GM10266 (cell line): ENCODE results near the gene EIF4E2.

ENCODE experiments used
- DNase-seq: peaks from one replicate; pipeline ENCODE4 v3.0.0; 2012; ENCODE audit errors: extremely low spot score
- TF ChIP-seq, protein P1 (sequence below): IDR thresholded peaks from 2 replicates; pipeline ENCODE4 v1.5.1; 2012; ENCODE audit warnings: mild to moderate bottlenecking, low read depth; ENCODE audit not compliant: control insufficient read depth, insufficient read depth; ENCODE audit errors: missing control alignments

The EIF4E2 gene

DNA sequence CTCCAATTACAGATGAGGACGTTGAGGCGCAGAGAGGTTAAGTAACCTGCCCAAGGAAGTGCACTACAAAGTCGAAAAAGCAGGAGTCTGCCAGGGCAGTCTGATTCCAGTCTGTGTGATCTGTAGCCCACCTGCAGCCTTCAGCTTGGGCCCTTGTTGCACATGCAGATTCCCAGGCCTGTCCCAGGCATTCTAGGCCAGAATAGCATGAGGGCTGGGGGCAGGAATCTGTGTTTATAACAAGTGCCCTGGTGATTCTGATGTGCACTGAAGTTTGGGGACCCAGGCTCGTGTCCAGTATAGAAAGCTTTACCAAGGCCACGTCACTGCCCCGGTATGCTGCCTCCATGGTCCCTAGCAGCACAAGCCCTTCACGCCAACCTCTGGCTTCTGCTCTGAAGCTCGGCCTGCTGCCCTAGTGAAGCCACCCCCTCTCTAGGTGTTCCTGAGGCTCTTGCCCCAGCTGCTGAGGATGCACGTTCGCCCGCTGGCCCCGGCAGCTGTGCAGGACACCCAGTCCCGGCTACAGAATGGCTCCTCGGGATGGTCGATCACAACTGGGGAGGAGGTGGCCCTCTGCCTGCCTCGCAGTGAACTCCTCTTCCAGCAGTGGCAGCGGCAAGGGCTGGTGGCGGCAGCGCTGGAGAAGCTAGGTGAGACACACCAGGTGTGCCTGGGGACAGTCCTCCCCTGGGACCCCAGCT lies 6.4 kb upstream of the EIF4E2 start:
- TF ChIP-seq, protein P1, sequence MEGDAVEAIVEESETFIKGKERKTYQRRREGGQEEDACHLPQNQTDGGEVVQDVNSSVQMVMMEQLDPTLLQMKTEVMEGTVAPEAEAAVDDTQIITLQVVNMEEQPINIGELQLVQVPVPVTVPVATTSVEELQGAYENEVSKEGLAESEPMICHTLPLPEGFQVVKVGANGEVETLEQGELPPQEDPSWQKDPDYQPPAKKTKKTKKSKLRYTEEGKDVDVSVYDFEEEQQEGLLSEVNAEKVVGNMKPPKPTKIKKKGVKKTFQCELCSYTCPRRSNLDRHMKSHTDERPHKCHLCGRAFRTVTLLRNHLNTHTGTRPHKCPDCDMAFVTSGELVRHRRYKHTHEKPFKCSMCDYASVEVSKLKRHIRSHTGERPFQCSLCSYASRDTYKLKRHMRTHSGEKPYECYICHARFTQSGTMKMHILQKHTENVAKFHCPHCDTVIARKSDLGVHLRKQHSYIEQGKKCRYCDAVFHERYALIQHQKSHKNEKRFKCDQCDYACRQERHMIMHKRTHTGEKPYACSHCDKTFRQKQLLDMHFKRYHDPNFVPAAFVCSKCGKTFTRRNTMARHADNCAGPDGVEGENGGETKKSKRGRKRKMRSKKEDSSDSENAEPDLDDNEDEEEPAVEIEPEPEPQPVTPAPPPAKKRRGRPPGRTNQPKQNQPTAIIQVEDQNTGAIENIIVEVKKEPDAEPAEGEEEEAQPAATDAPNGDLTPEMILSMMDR, result no peak
- DNase-seq, result no peak

DNA sequence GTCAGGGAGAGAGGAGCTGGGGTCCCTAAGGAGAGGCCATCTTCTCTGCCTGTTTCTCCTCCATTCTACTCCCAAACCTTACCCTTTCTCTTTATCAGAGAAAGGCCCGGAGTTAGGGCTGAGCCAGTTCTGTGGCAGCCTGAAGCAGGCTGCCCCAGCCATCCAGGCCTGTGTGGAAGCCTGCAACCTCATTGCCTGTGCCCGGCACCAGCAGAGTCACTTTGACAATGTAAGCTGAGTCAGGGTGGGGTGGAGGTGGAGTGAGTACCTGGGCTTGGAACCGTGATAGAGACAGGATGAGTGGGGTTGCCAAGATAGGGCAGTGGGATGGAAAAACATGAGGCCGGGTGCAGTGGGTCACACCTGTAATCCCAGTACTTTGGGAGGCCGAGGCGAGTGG lies 5.8 kb upstream of the EIF4E2 start:
- no peak for DNase-seq
- TF ChIP-seq, protein P1, result no peak

DNA sequence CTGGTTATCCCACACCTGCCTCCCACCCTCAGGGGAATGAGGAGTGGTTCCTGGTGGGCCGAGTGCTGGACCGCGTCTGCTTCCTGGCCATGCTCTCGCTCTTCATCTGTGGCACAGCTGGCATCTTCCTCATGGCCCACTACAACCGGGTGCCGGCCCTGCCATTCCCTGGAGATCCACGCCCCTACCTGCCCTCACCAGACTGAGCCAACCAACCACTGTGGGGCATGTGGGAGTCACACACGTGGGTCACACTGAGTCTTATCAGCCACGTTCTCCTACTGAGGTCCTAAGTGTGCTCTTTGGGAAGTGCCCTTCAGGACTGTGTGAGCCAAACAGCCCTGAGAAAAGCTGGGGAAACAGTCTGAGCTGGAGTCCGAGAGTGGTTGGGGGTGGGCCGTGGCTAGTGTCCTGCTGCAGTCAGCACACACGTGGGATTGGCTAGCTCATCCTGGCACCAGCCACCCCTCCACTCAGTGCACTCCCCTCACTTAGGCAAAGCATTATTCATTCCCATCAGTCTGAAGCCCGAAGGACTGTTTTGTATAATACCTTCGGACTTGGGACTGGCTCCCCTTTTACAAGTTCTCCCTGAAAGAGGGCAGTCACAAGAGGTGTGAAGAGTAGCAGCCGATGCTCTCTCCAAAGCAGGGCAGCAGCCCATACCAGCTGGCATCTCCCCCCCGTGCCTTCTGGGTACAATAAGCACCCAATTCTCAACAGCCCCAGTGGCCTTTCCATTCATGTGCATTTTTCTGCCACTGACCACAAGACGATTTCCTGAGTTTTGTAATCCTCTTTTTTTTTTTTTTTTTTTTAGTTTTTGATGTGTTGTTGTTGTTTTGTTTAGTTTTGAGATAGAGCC lies 4.7 kb upstream of the EIF4E2 start:
- no peak for DNase-seq
- TF ChIP-seq, protein P1, result no peak

DNA sequence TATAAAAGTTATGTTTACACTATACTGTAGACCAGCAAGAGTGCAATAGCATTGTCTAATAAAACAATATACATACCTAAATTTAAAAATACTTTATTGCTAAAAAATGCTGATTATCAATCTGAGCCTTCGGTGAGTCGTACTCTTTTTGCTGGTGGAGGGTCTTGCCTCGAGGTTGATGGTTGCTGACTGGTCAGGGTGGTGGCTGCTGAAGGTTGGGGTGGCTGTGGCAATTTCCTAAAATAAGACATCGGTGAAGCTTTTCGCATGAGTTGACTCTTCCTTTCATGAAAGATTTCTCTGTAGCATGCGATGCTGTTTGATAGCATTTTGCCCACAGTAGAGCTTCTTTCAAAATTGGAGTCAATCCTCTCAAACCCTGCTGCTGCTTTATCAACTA lies 2.5 kb upstream of the EIF4E2 start:
- TF ChIP-seq, protein P1, result no peak
- DNase-seq, result no peak

DNA sequence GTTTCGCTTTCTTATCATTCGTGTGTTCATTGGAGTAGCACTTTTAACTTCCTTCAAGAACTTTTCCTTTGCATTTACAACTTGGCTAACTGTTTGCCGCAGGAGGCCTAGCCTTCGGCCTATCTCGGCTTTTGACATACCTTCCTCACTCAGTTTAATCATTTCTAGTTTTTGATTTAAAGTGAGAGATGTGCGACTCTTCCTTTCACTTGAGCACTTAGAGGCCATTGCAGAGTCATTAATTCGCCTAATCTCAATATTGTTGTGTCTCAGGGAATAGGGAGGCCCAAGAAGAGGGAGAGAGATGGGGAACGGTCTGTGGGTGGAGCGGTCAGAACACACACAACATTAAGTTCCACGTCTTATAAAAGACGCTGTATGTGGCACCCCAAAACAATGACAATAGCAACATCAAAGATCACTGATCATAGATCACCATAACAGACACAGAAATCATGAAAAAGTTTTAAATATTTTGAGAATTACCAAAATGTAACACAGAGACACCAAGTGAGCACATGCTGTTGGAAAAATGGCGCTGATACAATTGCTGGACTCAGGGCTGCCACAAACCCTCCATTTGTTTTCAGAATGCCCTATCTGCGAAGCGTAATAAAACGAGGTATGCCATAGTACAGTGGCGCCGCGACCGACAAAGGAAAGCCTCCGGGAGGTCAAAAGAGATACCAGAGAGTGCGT lies 685 bp upstream of the EIF4E2 start:
- TF ChIP-seq, protein P1, result no peak
- DNase-seq, result no peak

DNA sequence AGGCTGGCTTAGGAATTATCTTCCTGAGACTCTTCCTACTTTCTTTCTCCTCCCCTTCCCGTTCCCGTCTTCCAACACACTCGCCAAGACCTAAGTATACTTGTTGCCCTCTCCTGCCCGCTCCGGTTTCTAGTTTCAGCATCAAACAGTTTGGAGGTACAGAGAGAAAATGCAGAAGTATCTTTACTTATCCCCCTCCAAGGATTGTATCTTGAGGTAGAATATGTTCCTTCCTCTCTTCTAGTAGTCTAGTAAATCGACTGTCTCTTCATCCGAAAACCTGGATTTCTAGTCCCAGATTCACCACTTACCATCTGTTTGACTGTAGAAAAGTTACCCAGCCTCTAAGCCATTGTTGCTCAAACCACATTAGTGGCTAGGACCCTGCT lies 755 bp downstream of the EIF4E2 start:
- DNase-seq, result no peak
- TF ChIP-seq, protein P1, result no peak
